ENCODE data around the gene SENP6. TPM values are rescaled to one million over a fixed set of nuclear protein-coding genes. Genes with fewer than 3 reads are reported as not detected.

SENP6 gene
- total and polyA plus RNA-seq, 7 donors = 18.0 to 157 (median 122) TPM

DNA sequence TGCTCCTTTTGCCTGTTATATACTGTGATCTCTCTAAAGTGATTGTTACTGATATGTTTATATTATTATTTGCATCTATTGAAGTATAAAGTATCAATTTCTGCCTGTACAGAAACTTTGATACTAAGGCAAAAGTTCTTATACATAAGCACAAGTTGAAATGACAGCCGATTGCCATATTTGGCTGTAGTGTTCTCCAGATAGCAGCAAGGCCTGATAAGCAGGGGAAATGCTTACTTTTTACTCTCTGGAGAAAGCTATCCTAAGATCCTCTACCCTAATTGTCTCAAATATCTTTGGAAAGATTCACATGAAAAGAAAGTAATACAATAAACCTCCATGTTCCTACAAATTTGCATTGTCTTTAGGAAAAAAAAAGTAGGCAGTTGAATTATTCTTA lies 31.4 kb downstream of the SENP6 start:
- TF ChIP-seq CTCF (IDR thresholded peaks at IDR 0.05) (no peak), POLR2A (IDR thresholded peaks at IDR 0.05) (no peak), EP300 (IDR thresholded peaks at IDR 0.05) (no peak), POLR2AphosphoS5 (IDR thresholded peaks at IDR 0.05) (no peak)
- no peaks in the 10 kb centered on the region for H3K9me3 ChIP-seq
- no peak for DNase-seq
- intact Hi-C loops (cut with DNase I) = no loop called here
- H3K36me3 ChIP-seq = peaks cover 0 to 49% (median 6%) of the 10 kb centered on the region in 4 donors
- H3K27me3 ChIP-seq = no peaks in the 10 kb centered on the region
- H3K27ac ChIP-seq = peak overlapping the region in 3 of 4 donors; percentile 4 to 51 (median 17)
- 83 to 93% methylated on average over 1 of the region's 1 CpG for WGBS, 2 donors
- H3K4me3 ChIP-seq = no peak overlapping the region
- H3K4me1 ChIP-seq = peaks cover 0 to 34% (median 20%) of the 10 kb centered on the region in 4 donors

- no peak overlapping the region for H3K27ac ChIP-seq
- WGBS, 2 donors = 95 to 96% methylated on average over 5 of the region's 5 CpGs
- H3K27me3 ChIP-seq = no peaks in the 10 kb centered on the region
- TF ChIP-seq CTCF (IDR thresholded peaks at IDR 0.05) (no peak), POLR2A (IDR thresholded peaks at IDR 0.05) (no peak), POLR2AphosphoS5 (IDR thresholded peaks at IDR 0.05) (no peak), EP300 (IDR thresholded peaks at IDR 0.05) (no peak)
- H3K9me3 ChIP-seq = no peaks in the 10 kb centered on the region
- H3K4me3 ChIP-seq = no peak overlapping the region
- H3K36me3 ChIP-seq = peaks cover 0 to 32% (median 12%) of the 10 kb centered on the region in 4 donors
- peaks cover 0 to 9% (median 8%) of the 10 kb centered on the region in 4 donors for H3K4me1 ChIP-seq
- intact Hi-C loops (cut with DNase I) = no loop called here
- DNase-seq = no peak
Measured at GRCh38 chr6:75642311-75642710, 40.6 kb downstream of the SENP6 start.

- no peak for DNase-seq
- H3K9me3 ChIP-seq = no peaks in the 10 kb centered on the region
- no peak overlapping the region for H3K4me3 ChIP-seq
- peaks cover 0 to 39% (median 9%) of the 10 kb centered on the region in 4 donors for H3K36me3 ChIP-seq
- H3K27ac ChIP-seq = no peak overlapping the region
- 95 to 98% methylated on average over 1 of the region's 1 CpG for WGBS, 2 donors
- intact Hi-C loops (cut with DNase I) = no loop called here
- H3K27me3 ChIP-seq = no peaks in the 10 kb centered on the region
- H3K4me1 ChIP-seq = peaks cover 0 to 9% (median 8%) of the 10 kb centered on the region in 4 donors
- TF ChIP-seq CTCF (IDR thresholded peaks at IDR 0.05) = no peak
- TF ChIP-seq POLR2A (IDR thresholded peaks at IDR 0.05) = no peak
- no peak for TF ChIP-seq POLR2AphosphoS5 (IDR thresholded peaks at IDR 0.05)
- TF ChIP-seq EP300 (IDR thresholded peaks at IDR 0.05) = no peak
Measured at GRCh38 chr6:75643173-75643572, 41.5 kb downstream of the SENP6 start.

GRCh38 chr6:75656479-75656878 lies 54.8 kb downstream of the SENP6 start:
- Histone ChIP-seq H3K36me3 (peaks cover 19 to 50% (median 24%) of the 10 kb centered on the region in 4 donors), H3K9me3 (no peaks in the 10 kb centered on the region), H3K27ac (no peak overlapping the region), H3K27me3 (no peaks in the 10 kb centered on the region), H3K4me3 (no peak overlapping the region), H3K4me1 (peaks cover 0 to 6% (median 0%) of the 10 kb centered on the region in 4 donors)
- no peak for DNase-seq
- TF ChIP-seq POLR2A (IDR thresholded peaks at IDR 0.05) = no peak
- no peak for TF ChIP-seq POLR2AphosphoS5 (IDR thresholded peaks at IDR 0.05)
- no peak for TF ChIP-seq CTCF (IDR thresholded peaks at IDR 0.05)
- TF ChIP-seq EP300 (IDR thresholded peaks at IDR 0.05) = no peak
- intact Hi-C loops (cut with DNase I) = no loop called here

- Histone ChIP-seq H3K27me3 (no peaks in the 10 kb centered on the region), H3K4me3 (no peak overlapping the region), H3K4me1 (peaks cover 0 to 6% (median 0%) of the 10 kb centered on the region in 4 donors), H3K36me3 (peaks cover 14 to 52% (median 27%) of the 10 kb centered on the region in 4 donors), H3K27ac (no peak overlapping the region), H3K9me3 (no peaks in the 10 kb centered on the region)
- intact Hi-C loops (cut with DNase I) = no loop called here
- DNase-seq = no peak
- TF ChIP-seq CTCF (IDR thresholded peaks at IDR 0.05) (no peak), EP300 (IDR thresholded peaks at IDR 0.05) (no peak), POLR2AphosphoS5 (IDR thresholded peaks at IDR 0.05) (no peak), POLR2A (IDR thresholded peaks at IDR 0.05) (no peak)
- WGBS, 2 donors = 22 to 64% methylated on average over 3 of the region's 3 CpGs
Measured at GRCh38 chr6:75657327-75657726, 55.6 kb downstream of the SENP6 start.

Measured in sigmoid colon (tissue), 7 donors.